IMR-90 (cell line): ENCODE data around the gene SLC23A2. TPM values are rescaled to one million over a fixed set of nuclear protein-coding genes. Genes with fewer than 3 reads are reported as not detected.

Experiments used
- ATAC-seq: fragments of 200-7000 bp; cut with Tn5 transposase; 2 replicates; pipeline ENCODE4 v1.9.1; 2020; ENCODE audit warnings: low read depth, mild to moderate bottlenecking, moderate library complexity
- BruUV-seq: library from RNA; stranded (reverse); fragments of 400-500 nt; replicated peaks from 2 replicates; lab custom pipeline; 2021; lab: Mats Ljungman, UMichigan
- CTCF ChIA-PET: fragments of 300-600 bp; formaldehyde crosslinking; extraction: SDS; loops from one replicate; lab custom pipeline; 2021; ENCODE audit warnings: antibody characterized with exemption; lab: Yijun Ruan, JAX
- POLR2A ChIA-PET: fragments of 300-600 bp; sonication (Branson Sonifier 250); formaldehyde crosslinking; loops from one replicate; lab custom pipeline; 2022; ENCODE audit warnings: antibody characterized with exemption; ENCODE audit not compliant: unreplicated experiment; lab: Charles Lee
- DNase-seq: peaks from one replicate; pipeline ENCODE4 v3.0.0; 2013
- H2AFZ ChIP-seq: replicated peaks from 2 replicates; pipeline ENCODE3; 2013; ENCODE audit warnings: low read length, mild to moderate bottlenecking; ENCODE audit not compliant: poor library complexity
- H2AK5ac ChIP-seq: 2 replicates; pipeline ENCODE4 v1.6.1; 2013; ENCODE audit warnings: low read depth, low read length, inconsistent platforms
- H2AK9ac ChIP-seq: replicated peaks from 2 replicates; pipeline ENCODE3; 2013; ENCODE audit warnings: mild to moderate bottlenecking, low read depth, low read length, moderate library complexity; ENCODE audit not compliant: poor library complexity
- H2BK120ac ChIP-seq: 2 replicates; pipeline ENCODE4 v1.6.1; 2013; ENCODE audit warnings: low read depth, low read length, inconsistent platforms
- H2BK15ac ChIP-seq: 3 replicates; pipeline ENCODE4 v1.6.1; 2013; ENCODE audit warnings: low read depth, low read length, inconsistent platforms
- H2BK20ac ChIP-seq: 2 replicates; pipeline ENCODE4 v1.6.1; 2013; ENCODE audit warnings: low read depth, mild to moderate bottlenecking, inconsistent platforms, low read length, moderate library complexity
- H2BK5ac ChIP-seq: 2 replicates; pipeline ENCODE4 v1.6.1; 2013; ENCODE audit warnings: mild to moderate bottlenecking, low read depth, low read length, inconsistent platforms; ENCODE audit not compliant: poor library complexity, severe bottlenecking
- H3K14ac ChIP-seq: replicated peaks from 2 replicates; pipeline ENCODE4 v1.6.1; 2013; ENCODE audit warnings: low read depth, low read length, inconsistent platforms
- H3K18ac ChIP-seq: 2 replicates; pipeline ENCODE4 v1.6.1; 2013; ENCODE audit warnings: low read depth, low read length, control low read depth
- H3K23ac ChIP-seq: 2 replicates; pipeline ENCODE4 v1.6.1; 2013; ENCODE audit warnings: low read depth, low read length, inconsistent platforms
- H3K27ac ChIP-seq: 2 replicates; pipeline ENCODE4 v1.5.1; 2013; ENCODE audit warnings: mild to moderate bottlenecking, control low read depth, low read length; ENCODE audit not compliant: insufficient read depth
- H3K27me3 ChIP-seq: 2 replicates; pipeline ENCODE4 v1.6.1; 2013; ENCODE audit warnings: low read length; ENCODE audit not compliant: control insufficient read depth, insufficient read depth
- H3K36me3 ChIP-seq: 2 replicates; pipeline ENCODE4 v1.6.1; 2013; ENCODE audit warnings: low read length, mixed read lengths; ENCODE audit not compliant: control insufficient read depth, insufficient read depth
- H3K4ac ChIP-seq: 2 replicates; pipeline ENCODE4 v1.6.1; 2013; ENCODE audit warnings: low read depth, low read length, inconsistent platforms
- H3K4me1 ChIP-seq: 2 replicates; pipeline ENCODE4 v1.6.1; 2013; ENCODE audit warnings: low read length, mixed read lengths; ENCODE audit not compliant: control insufficient read depth, insufficient read depth
- H3K4me2 ChIP-seq: 2 replicates; pipeline ENCODE4 v1.6.1; 2013; ENCODE audit warnings: low read depth, mild to moderate bottlenecking, control low read depth, low read length, moderate library complexity
- H3K4me3 ChIP-seq: 2 replicates; pipeline ENCODE4 v1.5.1; 2013; ENCODE audit warnings: low read depth, mild to moderate bottlenecking, control low read depth, low read length, moderate library complexity; ENCODE audit not compliant: insufficient read depth
- H3K56ac ChIP-seq: 2 replicates; pipeline ENCODE4 v1.6.1; 2013; ENCODE audit warnings: low read length, inconsistent platforms; ENCODE audit not compliant: insufficient read depth; ENCODE audit errors: extremely low read depth
- H3K79me1 ChIP-seq, 2 experiments: 2 replicates each; pipeline ENCODE4 v1.6.1; 2013; ENCODE audit warnings: low read length in 2 of 2, inconsistent platforms in 1 of 2, low read depth in 1 of 2
- H3K9ac ChIP-seq: 2 replicates; pipeline ENCODE4 v1.6.1; 2013; ENCODE audit warnings: low read depth, low read length, control low read depth
- H3K9me1 ChIP-seq: 2 replicates; pipeline ENCODE4 v1.6.1; 2013; ENCODE audit warnings: low read length, inconsistent platforms; ENCODE audit not compliant: insufficient read depth
- H3K9me3 ChIP-seq: 2 replicates; pipeline ENCODE4 v1.6.1; 2013; ENCODE audit warnings: low read length; ENCODE audit not compliant: control insufficient read depth, insufficient read depth
- H4K20me1 ChIP-seq: 2 replicates; pipeline ENCODE4 v1.6.1; 2013; ENCODE audit warnings: low read length, inconsistent platforms; ENCODE audit not compliant: insufficient read depth
- H4K5ac ChIP-seq: 2 replicates; pipeline ENCODE4 v1.6.1; 2013; ENCODE audit warnings: mild to moderate bottlenecking, low read depth, low read length, control low read depth
- H4K8ac ChIP-seq, 2 experiments: 2 replicates each; pipeline ENCODE4 v1.6.1; 2013; ENCODE audit warnings: low read depth in 2 of 2, low read length in 2 of 2, control low read depth in 1 of 2, inconsistent platforms in 1 of 2
- H4K91ac ChIP-seq: 2 replicates; pipeline ENCODE4 v1.6.1; 2013; ENCODE audit warnings: low read depth, low read length, inconsistent platforms; ENCODE audit not compliant: insufficient read depth
- BHLHE40 ChIP-seq: fragments of 150-350 bp; IDR thresholded peaks from 2 replicates; pipeline ENCODE4 v1.6.1; 2016; ENCODE audit warnings: mild to moderate bottlenecking, low read depth, low read length
- CHD1 ChIP-seq: IDR thresholded peaks from 2 replicates; pipeline ENCODE4 v1.6.1; 2012; ENCODE audit warnings: low read depth, low read length, improper control_type of control experiment
- CTCF ChIP-seq: conservative IDR thresholded peaks from 2 replicates; pipeline ENCODE4 v1.5.1; 2012; ENCODE audit warnings: mild to moderate bottlenecking, low read depth, low read length, improper control_type of control experiment
- FOS ChIP-seq: fragments of 150-350 bp; IDR thresholded peaks from 2 replicates; pipeline ENCODE4 v1.6.1; 2016; ENCODE audit warnings: low read depth, low read length
- MAFK ChIP-seq: IDR thresholded peaks from 2 replicates; pipeline ENCODE4 v1.6.1; 2012; ENCODE audit warnings: low read depth, low read length, improper control_type of control experiment
- MAZ ChIP-seq: IDR thresholded peaks from 2 replicates; pipeline ENCODE4 v1.6.1; 2012; ENCODE audit warnings: low read depth, mild to moderate bottlenecking, low read length, improper control_type of control experiment, moderate library complexity, borderline replicate concordance
- MXI1 ChIP-seq: IDR thresholded peaks from 2 replicates; pipeline ENCODE4 v1.6.1; 2012; ENCODE audit warnings: low read depth, mild to moderate bottlenecking, low read length, moderate library complexity, borderline replicate concordance
- NFE2L2 ChIP-seq: fragments of 150-350 bp; IDR thresholded peaks from 2 replicates; pipeline ENCODE4 v1.6.1; 2016; ENCODE audit warnings: low read depth, mild to moderate bottlenecking, low read length
- POLR2A ChIP-seq: IDR thresholded peaks from 2 replicates; pipeline ENCODE4 v1.6.1; 2012; ENCODE audit warnings: mild to moderate bottlenecking, low read depth, low read length
- RAD21 ChIP-seq: IDR thresholded peaks from 2 replicates; pipeline ENCODE4 v1.6.1; 2012; ENCODE audit warnings: low read length, improper control_type of control experiment
- RCOR1 ChIP-seq: IDR thresholded peaks from 2 replicates; pipeline ENCODE4 v1.6.1; 2012; ENCODE audit warnings: mild to moderate bottlenecking, low read length, improper control_type of control experiment; ENCODE audit not compliant: insufficient replicate concordance
- RFX5 ChIP-seq: IDR thresholded peaks from 2 replicates; pipeline ENCODE4 v1.8.0; 2012; ENCODE audit warnings: low read depth, mild to moderate bottlenecking, low read length, moderate library complexity
- SMC3 ChIP-seq: fragments of 150-350 bp; IDR thresholded peaks from 2 replicates; pipeline ENCODE4 v1.6.1; 2016; ENCODE audit warnings: low read depth, mild to moderate bottlenecking, antibody characterized with exemption, low read length, moderate library complexity
- WGBS, 2 experiments: methylation state at CpG; one replicate each; pipeline versions ENCODE4 v1.1.5 to v1.1.7; 2013; ENCODE audit warnings: missing lambda C conversion rate in 2 of 2; ENCODE audit not compliant: insufficient read length in 1 of 2; ENCODE audit errors: extremely low coverage in 2 of 2; 5-methylcytosine and 5-hydroxymethylcytosine counted together
- dilution Hi-C: fragments of 300-500 bp; cut with HindIII; formaldehyde crosslinking; loops from one replicate; pipeline ENCODE4 v1.14.3; 2018; ENCODE audit warnings: low sequenced_read_pairs; ENCODE audit not compliant: unreplicated experiment
- in situ Hi-C: fragments of 300-500 bp; cut with MboI; formaldehyde crosslinking; loops from 3 replicates; pipeline ENCODE4 v1.14.3; 2019; ENCODE audit warnings: low sequenced_read_pairs, inconsistent platforms, mixed read lengths
- intact Hi-C: fragments of 100-400 bp; cut with micrococcal nuclease; formaldehyde crosslinking; loops from 2 replicates; pipeline ENCODE4 v1.10.0; 2022
- polyA plus RNA-seq, 3 experiments: library from polyadenylated mRNA; depleted of rRNA; stranded (reverse); fragments of >200 nt; gene quantifications; 2 replicates each; pipeline ENCODE4 v1.2.3, GENCODE V29; 2012; ENCODE audit warnings: low replicate concordance in 1 of 3
- total RNA-seq: library from RNA; depleted of rRNA; stranded (reverse); fragments of >200 nt; gene quantifications from 2 replicates; pipeline ENCODE4 v1.2.3, GENCODE V29; 2012
- TF ChIP-seq, protein P1 (sequence below): fragments of 150-350 bp; IDR thresholded peaks from 2 replicates; pipeline ENCODE4 v1.6.1; 2016; ENCODE audit warnings: low read depth, mild to moderate bottlenecking, low read length, moderate library complexity, borderline replicate concordance
- TF ChIP-seq, protein P2 (sequence below): fragments of 150-350 bp; IDR thresholded peaks from 2 replicates; pipeline ENCODE4 v1.6.1; 2017; ENCODE audit warnings: mild to moderate bottlenecking, antibody characterized with exemption, low read length, low read depth

SLC23A2 gene
- total and polyA plus RNA-seq, 2 of the 4 experiments (the other 2 are of a cell fraction) = 10.2 to 14.4 TPM

GRCh38 chr20:4844751-4845465 lies 156.4 kb downstream of the SLC23A2 start:
- Histone ChIP-seq H2BK120ac (no peak overlapping the region), H3K23ac (no peak overlapping the region), H3K36me3 (no peaks in the 10 kb centered on the region), H2BK20ac (no peak overlapping the region), H3K9me3 (peaks cover 4% of the 10 kb centered on the region), H3K9ac (no peak overlapping the region), H2AFZ (no peak overlapping the region), H3K4me1 (no peaks in the 10 kb centered on the region), H3K79me1 (no peaks in the 10 kb centered on the region), H4K91ac (no peak overlapping the region), H3K27me3 (peaks cover 4% of the 10 kb centered on the region; the same call in 1 of the 2 replicates), H2BK5ac (no peak overlapping the region), H2AK9ac (no peak overlapping the region), H3K27ac (no peak overlapping the region), H3K56ac (no peak overlapping the region), H2AK5ac (no peak overlapping the region), H3K18ac (no peak overlapping the region), H3K4ac (no peak overlapping the region), H3K4me2 (no peak overlapping the region), H4K8ac (no peak overlapping the region), H4K20me1 (no peaks in the 10 kb centered on the region), H4K5ac (no peak overlapping the region), H3K9me1 (no peaks in the 10 kb centered on the region), H3K14ac (no peak overlapping the region), H2BK15ac (no peak overlapping the region), H3K4me3 (no peak overlapping the region)
- ChIA-PET CTCF (no interaction called here), POLR2A (no interaction called here)
- in situ Hi-C loops (no loop called here), intact Hi-C loops (no loop called here), dilution Hi-C loops (no loop called here)
- WGBS, 2 experiments = 89% methylated on average over 3 of the region's 9 CpGs; no CpG with 5 or more reads in 1 of the 2 experiments
- TF ChIP-seq CHD1 (no peak), MAZ (no peak), RFX5 (no peak), MAFK (no peak), RAD21 (no peak), POLR2A (no peak), RCOR1 (no peak), BHLHE40 (no peak), NFE2L2 (no peak), CTCF (no peak), FOS (no peak), SMC3 (no peak), MXI1 (no peak)
- TF ChIP-seq, protein P1, sequence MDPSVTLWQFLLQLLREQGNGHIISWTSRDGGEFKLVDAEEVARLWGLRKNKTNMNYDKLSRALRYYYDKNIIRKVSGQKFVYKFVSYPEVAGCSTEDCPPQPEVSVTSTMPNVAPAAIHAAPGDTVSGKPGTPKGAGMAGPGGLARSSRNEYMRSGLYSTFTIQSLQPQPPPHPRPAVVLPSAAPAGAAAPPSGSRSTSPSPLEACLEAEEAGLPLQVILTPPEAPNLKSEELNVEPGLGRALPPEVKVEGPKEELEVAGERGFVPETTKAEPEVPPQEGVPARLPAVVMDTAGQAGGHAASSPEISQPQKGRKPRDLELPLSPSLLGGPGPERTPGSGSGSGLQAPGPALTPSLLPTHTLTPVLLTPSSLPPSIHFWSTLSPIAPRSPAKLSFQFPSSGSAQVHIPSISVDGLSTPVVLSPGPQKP = no peak
- TF ChIP-seq, protein P2, sequence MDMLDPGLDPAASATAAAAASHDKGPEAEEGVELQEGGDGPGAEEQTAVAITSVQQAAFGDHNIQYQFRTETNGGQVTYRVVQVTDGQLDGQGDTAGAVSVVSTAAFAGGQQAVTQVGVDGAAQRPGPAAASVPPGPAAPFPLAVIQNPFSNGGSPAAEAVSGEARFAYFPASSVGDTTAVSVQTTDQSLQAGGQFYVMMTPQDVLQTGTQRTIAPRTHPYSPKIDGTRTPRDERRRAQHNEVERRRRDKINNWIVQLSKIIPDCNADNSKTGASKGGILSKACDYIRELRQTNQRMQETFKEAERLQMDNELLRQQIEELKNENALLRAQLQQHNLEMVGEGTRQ = no peak
- DNase-seq = no peak
- ATAC-seq = no peak
- BruUV-seq = no TSS peak
